Left ventricle myocardium inferior (tissue), 1 donor: Measurements from ENCODE around the gene GPX3. TPM values are rescaled to one million over a fixed set of nuclear protein-coding genes. Genes with fewer than 3 reads are reported as not detected.

Experiments
- DNase-seq: peaks from one replicate; pipeline ENCODE4 v3.0.0-alpha.2; 2020
- H3K27ac ChIP-seq: fragments of 200-600 bp; replicated peaks from 2 replicates; pipeline ENCODE4 v1.8.0; 2021
- H3K27me3 ChIP-seq: fragments of 200-600 bp; 2 replicates; pipeline ENCODE4 v1.8.0; 2021; ENCODE audit warnings: low read depth
- H3K36me3 ChIP-seq: fragments of 200-600 bp; 2 replicates; pipeline ENCODE4 v1.8.0; 2021
- H3K4me1 ChIP-seq: fragments of 200-600 bp; 2 replicates; pipeline ENCODE4 v1.8.0; 2021
- H3K4me3 ChIP-seq: fragments of 200-600 bp; 2 replicates; pipeline ENCODE4 v1.8.0; 2021; ENCODE audit warnings: mild to moderate bottlenecking, moderate library complexity
- H3K9me3 ChIP-seq: fragments of 200-600 bp; replicated peaks from 2 replicates; pipeline ENCODE4 v1.8.0; 2021
- intact Hi-C: fragments of 100-400 bp; cut with micrococcal nuclease; formaldehyde crosslinking; loops from one replicate; pipeline ENCODE4 v1.11.0; 2022
- total RNA-seq: library from RNA; stranded (reverse); fragmentation: NEBNext Ultra II Directional; extraction: Animal tissue kit (Norgen Biotek cat#: 25700); gene quantifications from one replicate; pipeline ENCODE4 v1.2.1, GENCODE V29; 2021
- TF ChIP-seq, protein P1 (sequence below): fragments of 200-600 bp; IDR thresholded peaks from 2 replicates; pipeline ENCODE4 v1.8.0; 2021; ENCODE audit warnings: antibody characterized with exemption, mild to moderate bottlenecking, borderline replicate concordance
- donor health status: DM: no; HTN: yes; CAD: no; lungs with severe emphysema.

GPX3 gene
- total RNA-seq, 1 donor from 2014 or later: 744 TPM

DNA sequence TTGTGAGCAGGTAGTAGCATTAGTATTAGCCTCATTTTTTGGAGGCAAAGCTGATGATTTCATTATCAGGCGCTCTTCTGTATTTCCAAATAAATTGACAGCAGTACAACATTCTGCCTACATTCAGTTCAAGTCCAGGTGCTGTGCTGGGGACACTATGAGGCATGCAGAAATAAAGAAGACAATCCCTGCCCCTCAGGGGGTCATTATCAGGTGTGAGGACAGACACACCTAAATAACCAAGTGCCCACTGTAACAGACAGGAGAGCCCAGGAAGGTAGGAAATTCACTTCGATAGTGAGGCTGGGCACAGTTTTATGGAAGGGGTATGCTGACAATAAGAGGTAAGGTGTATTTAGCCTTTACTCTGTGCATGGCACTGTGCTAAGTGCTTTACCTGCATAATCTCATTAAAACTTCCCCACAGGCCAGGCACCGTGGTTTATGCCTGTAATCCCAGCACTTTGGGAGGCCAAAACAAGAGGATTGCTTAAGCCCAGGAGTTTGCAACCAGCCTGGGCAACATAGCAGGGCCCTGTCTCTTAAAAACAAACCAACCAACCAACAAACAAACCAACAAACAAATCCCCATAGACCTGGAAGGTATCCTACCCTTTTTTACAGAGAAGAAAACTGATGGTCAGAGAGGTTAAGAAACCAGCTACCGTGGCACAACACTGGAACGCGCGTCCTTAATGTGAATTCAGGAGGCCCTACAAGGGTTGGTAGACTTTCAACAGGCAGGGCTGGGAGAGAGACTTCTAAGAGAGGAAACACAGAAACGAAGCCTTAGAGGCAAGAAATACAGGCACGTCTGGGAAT lies 17.5 kb upstream of the GPX3 start:
- Histone ChIP-seq H3K36me3 (no peaks in the 10 kb centered on the region), H3K9me3 (no peaks in the 10 kb centered on the region), H3K27ac (peak overlapping the region; percentile 90), H3K27me3 (no peaks in the 10 kb centered on the region), H3K4me3 (no peak overlapping the region), H3K4me1 (peaks cover 59% of the 10 kb centered on the region)
- no peak for DNase-seq
- intact Hi-C loops: loop anchor here (5.0 kb wide), 2 partner anchors 44 to 104 kb away; no protein-coding TSS in a partner anchor
- TF ChIP-seq, protein P1, sequence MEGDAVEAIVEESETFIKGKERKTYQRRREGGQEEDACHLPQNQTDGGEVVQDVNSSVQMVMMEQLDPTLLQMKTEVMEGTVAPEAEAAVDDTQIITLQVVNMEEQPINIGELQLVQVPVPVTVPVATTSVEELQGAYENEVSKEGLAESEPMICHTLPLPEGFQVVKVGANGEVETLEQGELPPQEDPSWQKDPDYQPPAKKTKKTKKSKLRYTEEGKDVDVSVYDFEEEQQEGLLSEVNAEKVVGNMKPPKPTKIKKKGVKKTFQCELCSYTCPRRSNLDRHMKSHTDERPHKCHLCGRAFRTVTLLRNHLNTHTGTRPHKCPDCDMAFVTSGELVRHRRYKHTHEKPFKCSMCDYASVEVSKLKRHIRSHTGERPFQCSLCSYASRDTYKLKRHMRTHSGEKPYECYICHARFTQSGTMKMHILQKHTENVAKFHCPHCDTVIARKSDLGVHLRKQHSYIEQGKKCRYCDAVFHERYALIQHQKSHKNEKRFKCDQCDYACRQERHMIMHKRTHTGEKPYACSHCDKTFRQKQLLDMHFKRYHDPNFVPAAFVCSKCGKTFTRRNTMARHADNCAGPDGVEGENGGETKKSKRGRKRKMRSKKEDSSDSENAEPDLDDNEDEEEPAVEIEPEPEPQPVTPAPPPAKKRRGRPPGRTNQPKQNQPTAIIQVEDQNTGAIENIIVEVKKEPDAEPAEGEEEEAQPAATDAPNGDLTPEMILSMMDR: no peak

DNA sequence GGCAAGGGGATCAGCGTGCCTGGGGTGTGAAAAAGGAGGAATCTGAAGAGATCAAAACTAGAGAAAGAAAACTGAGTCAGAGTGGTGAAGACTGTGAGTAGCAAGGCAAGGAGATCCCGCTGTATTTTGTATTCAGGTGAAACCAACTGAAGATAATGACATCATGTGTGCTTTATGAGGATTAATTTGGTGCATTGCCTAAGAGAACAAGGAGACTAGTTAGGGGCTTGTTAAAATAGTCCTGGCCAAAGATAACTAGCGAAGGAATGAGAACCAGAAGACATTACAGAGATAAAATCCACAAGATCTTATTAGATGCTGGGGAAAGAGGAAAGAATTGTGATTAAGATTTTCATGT lies 16.9 kb upstream of the GPX3 start:
- H3K27me3 ChIP-seq: no peaks in the 10 kb centered on the region
- H3K9me3 ChIP-seq: no peaks in the 10 kb centered on the region
- peaks cover 64% of the 10 kb centered on the region for H3K4me1 ChIP-seq
- DNase-seq: no peak
- H3K36me3 ChIP-seq: no peaks in the 10 kb centered on the region
- H3K4me3 ChIP-seq: no peak overlapping the region
- intact Hi-C loops: loop anchor here (5.0 kb wide), 2 partner anchors 44 to 104 kb away; no protein-coding TSS in a partner anchor
- H3K27ac ChIP-seq: peak overlapping the region; percentile 90
- TF ChIP-seq, protein P1: no peak

DNA sequence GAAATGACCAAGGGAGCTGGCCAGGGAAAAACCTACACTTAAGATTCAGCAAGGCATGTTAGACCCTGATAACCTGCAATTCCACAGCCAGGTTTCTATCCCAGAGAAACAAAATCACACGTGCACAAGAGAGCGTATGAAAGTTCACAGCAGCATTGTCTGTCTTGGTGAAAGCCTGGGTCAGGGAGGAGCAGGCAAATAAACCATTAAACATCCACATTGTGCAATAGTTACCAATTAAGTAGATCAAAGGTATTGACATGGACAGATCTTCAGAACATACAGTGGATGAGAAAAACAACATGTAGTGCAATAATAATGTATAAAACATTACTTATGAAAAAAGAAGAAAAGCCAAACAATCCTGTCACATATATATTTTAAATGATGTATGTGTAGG lies 15.9 kb upstream of the GPX3 start:
- Histone ChIP-seq H3K4me3 (no peak overlapping the region), H3K4me1 (peaks cover 64% of the 10 kb centered on the region), H3K27ac (peak overlapping the region; percentile 90), H3K9me3 (no peaks in the 10 kb centered on the region), H3K36me3 (no peaks in the 10 kb centered on the region), H3K27me3 (no peaks in the 10 kb centered on the region)
- intact Hi-C loops: loop anchor here (5.0 kb wide), 2 partner anchors 43 to 103 kb away; no protein-coding TSS in a partner anchor
- TF ChIP-seq, protein P1: no peak
- no peak for DNase-seq

DNA sequence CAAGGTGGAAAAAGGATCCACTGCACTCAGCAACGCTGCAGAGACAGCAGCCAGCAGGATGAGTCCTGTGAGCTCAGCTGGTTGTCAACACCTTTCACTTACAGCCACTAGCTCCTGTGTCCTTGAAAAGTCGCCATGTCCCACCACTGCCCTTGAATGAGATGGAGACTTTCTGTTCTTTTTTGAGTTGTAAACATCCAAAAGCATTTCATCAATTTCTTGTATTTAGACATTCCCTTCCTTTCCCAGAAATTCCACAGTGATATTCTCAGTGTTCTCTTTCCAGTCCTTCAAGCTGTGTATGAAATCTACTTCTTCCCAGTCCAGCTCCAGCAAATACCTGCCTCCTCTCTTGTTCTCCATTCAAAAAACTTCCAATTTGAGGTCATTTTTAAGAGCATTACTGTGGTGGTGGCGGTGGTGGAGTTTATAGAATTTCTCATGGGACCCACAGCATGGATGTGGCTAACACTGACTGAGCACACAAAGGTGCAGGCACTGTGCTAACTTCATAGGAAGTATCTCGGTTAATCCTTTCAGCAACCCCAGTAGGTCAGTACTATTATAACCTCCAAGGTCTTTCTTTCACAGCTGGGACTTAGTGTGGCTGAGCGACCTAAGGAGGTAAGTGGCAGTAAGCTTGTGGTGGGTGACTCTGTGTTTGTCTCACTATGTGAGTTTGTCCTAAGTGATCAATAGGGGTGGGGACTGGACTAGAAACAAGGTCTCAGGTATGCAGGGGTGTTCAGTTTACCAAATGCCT lies 15.0 kb upstream of the GPX3 start:
- H3K4me1 ChIP-seq: peaks cover 57% of the 10 kb centered on the region
- TF ChIP-seq, protein P1: no peak
- DNase-seq: peak; percentile 47
- no peaks in the 10 kb centered on the region for H3K36me3 ChIP-seq
- H3K9me3 ChIP-seq: no peaks in the 10 kb centered on the region
- peak overlapping the region; percentile 32 for H3K4me3 ChIP-seq
- intact Hi-C loops: no loop called here
- peak overlapping the region; percentile 90 for H3K27ac ChIP-seq
- no peaks in the 10 kb centered on the region for H3K27me3 ChIP-seq

DNA sequence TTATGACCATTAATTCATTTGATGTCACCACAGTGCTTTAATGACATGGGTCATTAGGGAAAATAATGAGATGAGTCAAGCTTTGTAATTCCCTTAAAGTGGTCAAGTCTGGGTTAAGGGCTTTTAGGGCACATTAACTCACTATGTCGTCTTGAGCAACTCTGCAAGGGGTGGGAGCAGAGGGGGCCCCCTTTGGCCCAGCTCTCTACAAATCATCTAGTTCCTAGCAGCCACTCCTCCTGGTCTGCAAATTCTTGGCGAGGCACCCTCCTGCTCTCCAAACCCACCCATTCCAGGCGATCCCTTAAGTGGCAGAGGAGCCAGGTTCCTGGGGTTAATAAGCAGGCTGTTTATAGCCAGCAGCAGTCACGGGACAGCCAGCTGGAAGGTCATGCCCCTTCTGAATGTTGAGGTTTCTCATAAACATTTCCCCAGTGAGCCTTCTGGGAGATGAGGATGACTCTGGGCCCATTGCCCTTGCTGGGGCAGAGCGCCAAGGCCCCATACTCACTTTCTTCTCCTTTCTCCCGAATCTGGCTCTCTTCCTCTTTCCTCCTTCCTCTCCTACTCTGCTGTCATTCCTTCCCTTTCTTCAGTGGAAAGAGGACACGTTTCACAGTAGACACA lies 14.3 kb upstream of the GPX3 start:
- intact Hi-C loops: no loop called here
- Histone ChIP-seq H3K9me3 (no peaks in the 10 kb centered on the region), H3K27ac (peak overlapping the region; percentile 90), H3K36me3 (no peaks in the 10 kb centered on the region), H3K4me3 (peak overlapping the region; percentile 32), H3K4me1 (peaks cover 57% of the 10 kb centered on the region), H3K27me3 (no peaks in the 10 kb centered on the region)
- DNase-seq: peak; percentile 87
- TF ChIP-seq, protein P1: no peak
